Measurements from ENCODE around the gene SUPT16H.

- TF ChIP-seq, protein P1, sequence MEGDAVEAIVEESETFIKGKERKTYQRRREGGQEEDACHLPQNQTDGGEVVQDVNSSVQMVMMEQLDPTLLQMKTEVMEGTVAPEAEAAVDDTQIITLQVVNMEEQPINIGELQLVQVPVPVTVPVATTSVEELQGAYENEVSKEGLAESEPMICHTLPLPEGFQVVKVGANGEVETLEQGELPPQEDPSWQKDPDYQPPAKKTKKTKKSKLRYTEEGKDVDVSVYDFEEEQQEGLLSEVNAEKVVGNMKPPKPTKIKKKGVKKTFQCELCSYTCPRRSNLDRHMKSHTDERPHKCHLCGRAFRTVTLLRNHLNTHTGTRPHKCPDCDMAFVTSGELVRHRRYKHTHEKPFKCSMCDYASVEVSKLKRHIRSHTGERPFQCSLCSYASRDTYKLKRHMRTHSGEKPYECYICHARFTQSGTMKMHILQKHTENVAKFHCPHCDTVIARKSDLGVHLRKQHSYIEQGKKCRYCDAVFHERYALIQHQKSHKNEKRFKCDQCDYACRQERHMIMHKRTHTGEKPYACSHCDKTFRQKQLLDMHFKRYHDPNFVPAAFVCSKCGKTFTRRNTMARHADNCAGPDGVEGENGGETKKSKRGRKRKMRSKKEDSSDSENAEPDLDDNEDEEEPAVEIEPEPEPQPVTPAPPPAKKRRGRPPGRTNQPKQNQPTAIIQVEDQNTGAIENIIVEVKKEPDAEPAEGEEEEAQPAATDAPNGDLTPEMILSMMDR (IDR thresholded peaks at IDR 0.05): no peak
- TF ChIP-seq POLR2A (IDR thresholded peaks at IDR 0.05): no peak
These were observed 40.6 kb downstream of the SUPT16H start for GRCh38 chr14:21343035-21343794.

All from testis (tissue), 2 donors.